NCI-H748 treated with DMSO at 0.1 percent for 48 hours (cell line): ENCODE results near the gene ATP6V1B1.

Experiments
- DNase-seq: peaks from one replicate; lab custom pipeline; 2025; lab: John Stamatoyannopoulos, UW

The ATP6V1B1 gene

DNA sequence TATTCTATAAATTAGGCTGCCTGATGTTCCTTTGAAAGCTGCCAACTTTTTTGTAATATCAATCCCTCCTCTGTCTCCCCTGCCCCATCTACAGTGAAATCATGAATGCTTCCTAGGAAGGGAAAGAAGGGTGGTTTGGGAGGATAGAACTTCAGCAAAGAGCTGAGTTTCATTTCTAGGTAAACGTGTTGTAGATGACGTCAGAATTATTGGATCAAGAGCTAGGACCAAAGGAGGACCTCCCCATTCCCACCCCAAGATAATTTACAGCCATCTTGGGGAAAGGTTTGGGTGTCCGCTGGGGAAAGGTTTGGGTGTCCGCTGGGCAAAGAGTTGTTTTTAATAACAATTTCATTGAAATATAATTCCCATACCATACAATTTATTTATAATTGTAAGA lies 31.5 kb downstream of the ATP6V1B1 start:
- DNase-seq = no peak

- no peak for DNase-seq
Measured at GRCh38 chr2:70974592-70974991, 38.9 kb downstream of the ATP6V1B1 start.

DNA sequence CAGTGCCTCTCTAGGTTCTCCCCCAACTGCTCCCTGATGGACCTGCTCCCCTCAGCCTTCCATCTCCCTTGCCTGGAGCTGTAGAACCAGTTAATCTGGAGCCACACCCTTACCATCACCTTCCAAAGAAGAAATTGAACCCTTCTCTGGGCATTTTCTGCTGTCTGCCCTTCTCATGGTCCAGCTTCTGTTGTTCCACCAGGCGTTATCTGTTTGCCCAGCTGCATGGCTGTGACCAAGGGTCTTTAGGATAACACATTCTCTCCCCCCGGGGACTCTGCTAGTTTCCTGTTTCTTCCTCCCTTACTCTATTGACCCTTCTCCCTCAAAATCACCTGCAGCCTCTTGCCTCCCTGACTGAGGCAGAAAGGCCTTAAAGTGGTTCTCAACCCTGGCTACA lies 39.5 kb downstream of the ATP6V1B1 start:
- DNase-seq = no peak

DNA sequence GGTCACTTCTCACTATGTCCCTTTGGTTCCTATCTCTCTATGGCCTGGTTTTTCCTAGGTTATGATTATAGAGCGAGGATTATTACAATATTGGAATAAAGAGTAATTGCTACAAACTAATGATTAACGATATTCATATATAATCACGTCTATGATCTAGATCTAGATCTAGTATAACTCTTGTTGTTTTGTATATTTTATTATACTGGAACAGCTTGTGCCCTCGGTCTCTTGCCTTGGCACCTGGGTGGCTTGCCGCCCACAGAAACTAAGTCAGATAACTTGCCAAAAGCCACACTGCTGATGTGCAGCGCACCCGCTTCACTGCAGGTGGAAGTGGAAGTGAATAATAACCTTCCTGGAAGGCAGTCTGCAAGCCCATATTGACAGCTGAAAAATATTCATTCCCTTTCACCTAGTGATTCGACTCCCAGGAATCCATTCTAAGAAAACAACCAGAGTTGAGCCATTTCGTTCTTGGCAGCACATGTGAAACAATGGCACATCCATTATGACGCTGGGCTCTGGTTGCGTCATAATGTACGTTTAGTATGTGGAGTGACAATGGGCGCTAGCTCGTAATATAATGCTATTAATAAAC lies 42.0 kb downstream of the ATP6V1B1 start:
- no peak for DNase-seq

DNA sequence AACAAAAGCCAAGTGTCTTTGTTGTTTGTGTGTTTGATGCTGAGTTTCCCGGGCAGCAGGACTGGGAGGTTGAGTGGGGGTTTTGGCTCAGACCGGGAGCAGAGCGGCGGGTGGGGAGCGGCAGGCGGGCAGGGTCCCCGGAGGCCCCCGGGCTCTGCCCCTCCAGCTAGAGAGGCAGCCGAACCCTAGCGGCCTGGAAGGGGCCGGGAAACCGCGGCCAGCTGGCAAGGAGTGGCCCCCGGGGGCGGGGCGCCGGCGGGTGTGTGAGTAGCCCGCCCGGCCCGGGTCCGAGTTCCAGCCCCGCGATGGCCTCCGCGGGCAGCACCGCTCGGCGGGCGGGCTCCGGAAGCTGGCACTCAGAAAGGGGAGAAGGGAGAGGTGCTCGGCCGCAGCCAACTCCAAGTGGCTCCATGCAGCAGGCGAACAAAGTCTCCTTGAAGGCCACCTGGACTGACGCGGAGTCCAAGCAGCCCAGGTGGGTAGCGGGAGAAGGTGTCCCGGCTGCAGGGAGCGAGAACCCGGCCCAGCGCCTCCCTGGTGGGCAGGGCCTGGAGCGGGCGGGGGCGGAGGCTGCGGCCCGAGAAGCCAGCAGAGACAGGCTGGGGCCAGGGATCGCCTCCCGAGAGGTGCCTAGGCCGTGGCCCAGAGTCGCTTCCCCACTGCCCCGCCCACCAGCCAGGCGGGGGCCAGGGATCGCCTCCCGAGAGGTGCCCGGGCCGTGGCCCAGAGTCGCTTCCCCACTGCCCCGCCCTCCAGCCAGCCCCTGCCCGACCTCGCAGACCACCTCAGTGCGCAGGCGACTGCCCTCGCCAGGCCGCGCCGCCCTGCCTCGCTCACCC lies 42.9 kb downstream of the ATP6V1B1 start, which contains the start of gene ANKRD53:
Gene ANKRD53 (plus strand): TSS at position 290 of the 839 bp plus-strand sequence. CDS start 16 bp downstream, at position 306.
- peak; percentile 5 for DNase-seq

DNA sequence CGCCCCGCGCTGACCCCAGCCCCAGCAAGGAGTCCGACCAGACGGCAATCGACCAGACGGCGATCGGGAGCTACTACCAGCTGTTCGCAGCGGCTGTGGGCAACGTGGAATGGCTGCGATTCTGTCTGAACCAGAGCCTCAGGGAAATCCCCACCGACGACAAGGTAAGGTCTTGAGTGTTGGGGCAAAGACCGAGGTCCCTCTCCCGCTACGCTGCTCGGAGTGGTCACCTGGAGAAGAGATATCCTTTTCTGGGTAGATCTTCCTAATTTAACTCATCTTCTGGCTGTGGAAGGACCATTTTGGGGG lies 43.4 kb downstream of the ATP6V1B1 start:
- no peak for DNase-seq

DNA sequence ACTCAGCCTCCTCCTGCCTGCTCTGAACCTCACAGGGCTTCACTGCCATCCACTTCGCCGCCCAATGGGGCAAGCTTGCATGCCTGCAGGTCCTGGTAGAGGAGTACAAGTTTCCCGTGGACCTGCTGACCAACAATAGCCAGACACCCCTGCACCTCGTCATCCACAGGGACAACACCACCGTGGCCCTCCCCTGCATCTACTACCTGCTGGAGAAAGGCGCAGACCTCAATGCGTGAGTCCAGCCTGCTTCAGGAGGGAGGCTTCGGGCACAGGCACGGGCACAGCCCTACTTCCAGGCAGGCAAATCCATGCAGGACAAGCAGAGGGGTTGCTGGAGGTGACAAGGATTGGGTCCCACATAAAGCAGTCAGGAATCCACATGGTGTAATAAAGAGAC lies 43.9 kb downstream of the ATP6V1B1 start:
- DNase-seq = no peak

DNA sequence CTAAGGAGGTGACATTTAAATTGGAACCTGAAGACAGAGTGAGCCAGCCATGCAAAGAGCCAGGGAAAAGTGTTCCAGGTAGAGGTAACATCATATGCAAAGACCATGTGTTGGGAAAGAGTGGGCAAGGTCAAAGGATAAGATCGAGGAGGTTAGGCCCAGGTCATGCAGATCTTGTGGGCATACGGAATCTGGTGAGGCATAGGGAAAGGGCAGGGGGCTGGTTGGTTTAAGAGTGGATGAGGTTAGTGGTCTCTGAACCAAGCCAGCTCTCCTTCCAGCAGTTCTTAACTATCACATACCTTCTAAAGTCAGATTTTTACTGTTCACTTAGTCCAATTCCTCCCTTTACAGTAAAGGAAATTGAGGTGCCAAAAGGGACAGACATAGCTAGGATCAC lies 45.7 kb downstream of the ATP6V1B1 start:
- DNase-seq = no peak

- no peak for DNase-seq
Measured at GRCh38 chr2:70981866-70982810, 46.4 kb downstream of the ATP6V1B1 start.

DNA sequence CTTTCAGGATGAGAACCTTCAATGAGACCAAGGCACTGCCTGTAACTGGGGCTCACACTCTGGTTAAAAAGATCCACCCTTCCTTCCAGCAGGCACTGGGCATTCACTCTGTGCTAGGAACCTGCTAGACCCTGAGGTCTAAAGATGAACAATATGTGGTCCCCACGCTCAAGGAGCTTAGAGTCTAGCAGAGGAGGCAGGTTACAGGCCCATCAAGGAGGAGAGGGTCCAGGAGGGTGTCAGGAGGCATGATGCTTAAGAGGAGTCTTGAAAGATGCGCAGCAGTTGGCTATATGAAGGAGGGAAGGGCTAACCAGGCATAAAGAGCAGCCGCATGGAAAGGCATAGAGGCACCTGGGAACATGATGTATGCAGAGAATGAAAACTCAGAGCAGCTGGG lies 47.3 kb downstream of the ATP6V1B1 start:
- DNase-seq = no peak

DNA sequence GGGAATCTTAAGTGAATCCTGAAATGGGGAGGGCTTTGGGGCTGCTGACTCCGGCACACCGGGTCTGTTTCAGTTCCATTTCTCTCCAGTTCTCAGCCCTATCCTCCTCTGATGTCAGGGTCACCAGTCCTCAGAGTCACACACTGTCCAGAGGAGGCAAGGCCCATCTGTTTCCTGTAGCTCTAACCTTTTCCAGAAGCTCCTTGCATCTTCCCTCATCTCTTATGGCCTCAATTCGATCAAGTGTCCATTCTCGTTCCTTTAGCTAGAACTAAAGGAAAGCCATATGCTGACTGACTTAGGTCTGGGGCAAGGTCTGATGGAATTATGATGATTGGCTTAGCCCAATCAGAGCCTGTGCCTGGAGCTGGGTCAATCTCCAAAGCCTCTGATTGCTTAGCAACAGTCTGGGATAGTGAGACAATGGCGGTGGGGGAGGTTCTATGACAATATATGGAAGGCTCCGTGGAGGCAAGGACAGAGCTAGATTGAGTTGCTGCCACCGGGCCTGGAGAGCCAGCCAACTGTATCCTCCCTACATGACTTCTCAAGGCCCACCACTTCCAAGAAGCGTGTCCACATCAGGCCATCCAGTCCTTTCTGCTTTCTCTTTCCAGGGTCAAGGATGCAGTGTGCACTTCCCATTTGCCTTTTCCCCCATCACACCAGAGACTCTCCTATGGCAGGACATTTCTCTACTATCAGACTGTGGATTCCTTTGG lies 48.0 kb downstream of the ATP6V1B1 start:
- DNase-seq = no peak

GRCh38 chr2:70984228-70984575 lies 48.5 kb downstream of the ATP6V1B1 start:
- no peak for DNase-seq

GRCh38 chr2:70984576-70985282 lies 49.0 kb downstream of the ATP6V1B1 start:
- DNase-seq = no peak

GRCh38 chr2:70985283-70985688 lies 49.6 kb downstream of the ATP6V1B1 start:
- DNase-seq = no peak

GRCh38 chr2:70985956-70986355 lies 50.3 kb downstream of the ATP6V1B1 start:
- no peak for DNase-seq

DNA sequence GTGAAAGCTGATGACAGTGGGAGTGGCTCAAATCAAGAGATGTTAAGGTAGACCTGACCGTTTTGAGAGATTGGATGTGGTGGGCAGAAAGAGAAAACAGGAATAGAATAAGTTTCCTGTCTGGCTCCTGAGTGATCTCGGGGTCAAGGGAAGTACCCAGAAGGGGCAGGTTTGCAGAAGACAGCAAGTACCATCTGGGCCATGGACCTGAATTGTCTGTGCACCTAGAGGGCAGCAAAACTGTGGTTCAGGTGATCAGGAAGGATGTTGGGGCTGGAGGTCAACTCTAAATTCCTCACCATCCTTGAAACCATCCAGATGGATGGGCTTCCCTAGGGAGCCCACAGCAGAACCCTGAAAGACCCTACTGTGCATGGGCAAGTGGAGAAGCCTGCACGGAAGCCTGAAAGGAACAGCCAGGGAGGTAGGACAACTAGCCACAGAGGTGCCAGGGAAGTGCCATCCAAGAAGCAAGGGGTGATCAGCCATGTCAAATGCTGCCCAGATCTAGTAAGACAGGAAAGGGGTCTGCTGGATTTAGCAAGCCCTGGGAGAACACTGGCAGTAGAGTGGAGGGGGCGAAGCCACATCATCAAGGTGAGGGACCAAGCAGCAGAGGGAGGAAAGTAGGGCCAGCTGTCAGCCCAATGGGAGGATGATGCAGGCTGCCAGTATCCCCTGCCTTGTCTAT lies 50.9 kb downstream of the ATP6V1B1 start:
- no peak for DNase-seq

- no peak for DNase-seq
Measured at GRCh38 chr2:70987386-70987785, 51.7 kb downstream of the ATP6V1B1 start.

GRCh38 chr2:70988151-70988550 lies 52.5 kb downstream of the ATP6V1B1 start:
- no peak for DNase-seq

DNA sequence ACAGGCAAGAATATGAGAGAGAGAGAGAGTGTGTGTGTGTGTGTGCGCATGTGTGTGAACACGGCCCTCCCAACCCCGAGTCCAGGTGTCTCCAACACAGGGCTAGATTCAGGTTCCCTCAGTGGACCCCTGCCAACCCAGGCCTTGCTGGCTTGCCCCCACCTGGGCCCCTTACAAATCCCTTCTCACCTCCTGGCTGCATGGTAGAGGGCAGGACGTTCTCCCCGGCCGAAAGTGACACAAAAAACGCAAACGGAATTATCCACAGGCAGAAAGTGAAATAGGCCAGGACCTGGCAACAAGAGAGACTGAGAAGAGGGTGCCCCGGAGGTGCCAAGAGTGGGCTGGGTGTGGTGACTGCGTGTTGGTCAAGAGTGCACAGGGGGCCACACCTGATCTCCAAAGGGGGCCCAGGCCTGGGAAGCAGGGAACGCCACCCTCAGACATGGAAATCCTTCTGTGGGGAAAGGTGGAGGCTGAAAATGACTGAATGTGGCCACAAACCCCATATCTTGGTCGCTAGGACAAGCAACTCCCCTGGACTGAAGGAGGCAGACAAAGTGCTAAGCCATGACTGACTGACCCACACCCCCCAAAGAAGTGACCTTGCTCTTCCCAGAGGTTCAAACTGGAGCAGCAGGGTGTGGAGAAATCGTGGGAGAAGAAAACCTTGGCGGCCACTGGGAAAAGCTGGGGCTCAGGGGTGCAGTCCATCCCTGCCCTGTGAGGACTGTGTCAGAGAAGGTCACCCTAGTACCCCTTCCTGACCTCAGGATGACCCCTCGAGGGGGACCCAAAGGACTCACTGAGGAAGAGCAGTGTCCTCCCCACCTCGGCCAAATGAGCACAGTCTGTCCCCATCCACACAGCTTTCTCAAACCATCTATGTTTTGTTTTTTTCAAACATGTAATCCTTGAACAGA lies 53.3 kb downstream of the ATP6V1B1 start:
- no peak for DNase-seq

DNA sequence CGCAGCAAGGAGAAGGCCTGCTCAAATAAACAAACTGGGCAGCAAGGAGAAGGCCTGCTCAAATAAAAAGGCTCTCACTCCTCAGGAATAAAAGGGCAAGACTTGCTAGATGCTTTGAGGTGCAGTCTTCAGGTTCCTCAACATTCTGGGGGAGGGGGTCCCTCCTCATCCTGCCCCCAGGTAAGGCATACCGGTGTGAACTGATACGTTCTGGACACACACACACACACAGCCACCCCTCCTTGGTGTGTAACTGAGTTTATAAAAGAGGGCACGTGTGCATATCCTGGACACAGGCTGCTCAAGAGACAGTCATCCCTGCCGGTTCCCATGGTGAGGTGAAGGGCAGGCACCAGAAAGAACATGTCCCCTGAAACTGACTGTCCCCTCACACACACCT lies 54.5 kb downstream of the ATP6V1B1 start:
- no peak for DNase-seq
